GM12873 (cell line): ENCODE data around the gene BRWD1.

Experiments used
- TF ChIP-seq, protein P1 (sequence below): IDR thresholded peaks from 2 replicates; pipeline ENCODE4 v1.5.1; 2012; ENCODE audit warnings: low read depth, mild to moderate bottlenecking, moderate library complexity, low read length, control low read depth; ENCODE audit not compliant: insufficient read depth; ENCODE audit errors: missing control alignments

Gene BRWD1

DNA sequence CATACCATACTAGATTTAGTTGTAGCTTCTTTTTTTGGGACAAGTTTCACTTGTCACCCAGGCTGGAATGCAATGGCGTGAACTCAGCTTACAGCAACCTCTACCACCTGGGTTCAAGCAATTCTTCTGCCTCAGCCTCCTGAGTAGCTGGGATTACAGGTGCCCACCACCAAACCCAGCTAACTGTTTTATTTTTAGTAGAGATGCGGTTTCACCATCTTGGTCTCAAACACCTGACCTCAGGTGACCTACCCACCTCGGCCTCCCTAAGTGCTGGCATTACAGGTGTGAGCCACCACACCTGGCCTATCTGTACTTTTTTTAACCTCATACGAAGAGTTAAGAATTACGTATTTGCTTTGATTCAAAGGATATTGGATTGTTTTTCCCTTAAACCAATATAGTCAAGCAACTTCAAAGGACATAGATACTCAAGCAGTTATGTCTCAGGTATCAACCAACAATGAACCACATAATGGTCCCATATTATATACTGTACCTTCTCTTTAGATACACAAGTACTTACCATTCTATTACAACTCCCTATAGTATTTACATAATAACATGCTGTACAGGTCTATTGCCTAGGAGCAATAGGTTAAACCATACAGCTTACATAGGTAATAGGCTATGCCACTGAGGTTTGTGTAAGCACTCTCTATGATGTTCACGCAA, 28.0 kb upstream of the BRWD1 start:
- TF ChIP-seq, protein P1, sequence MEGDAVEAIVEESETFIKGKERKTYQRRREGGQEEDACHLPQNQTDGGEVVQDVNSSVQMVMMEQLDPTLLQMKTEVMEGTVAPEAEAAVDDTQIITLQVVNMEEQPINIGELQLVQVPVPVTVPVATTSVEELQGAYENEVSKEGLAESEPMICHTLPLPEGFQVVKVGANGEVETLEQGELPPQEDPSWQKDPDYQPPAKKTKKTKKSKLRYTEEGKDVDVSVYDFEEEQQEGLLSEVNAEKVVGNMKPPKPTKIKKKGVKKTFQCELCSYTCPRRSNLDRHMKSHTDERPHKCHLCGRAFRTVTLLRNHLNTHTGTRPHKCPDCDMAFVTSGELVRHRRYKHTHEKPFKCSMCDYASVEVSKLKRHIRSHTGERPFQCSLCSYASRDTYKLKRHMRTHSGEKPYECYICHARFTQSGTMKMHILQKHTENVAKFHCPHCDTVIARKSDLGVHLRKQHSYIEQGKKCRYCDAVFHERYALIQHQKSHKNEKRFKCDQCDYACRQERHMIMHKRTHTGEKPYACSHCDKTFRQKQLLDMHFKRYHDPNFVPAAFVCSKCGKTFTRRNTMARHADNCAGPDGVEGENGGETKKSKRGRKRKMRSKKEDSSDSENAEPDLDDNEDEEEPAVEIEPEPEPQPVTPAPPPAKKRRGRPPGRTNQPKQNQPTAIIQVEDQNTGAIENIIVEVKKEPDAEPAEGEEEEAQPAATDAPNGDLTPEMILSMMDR = no peak

DNA sequence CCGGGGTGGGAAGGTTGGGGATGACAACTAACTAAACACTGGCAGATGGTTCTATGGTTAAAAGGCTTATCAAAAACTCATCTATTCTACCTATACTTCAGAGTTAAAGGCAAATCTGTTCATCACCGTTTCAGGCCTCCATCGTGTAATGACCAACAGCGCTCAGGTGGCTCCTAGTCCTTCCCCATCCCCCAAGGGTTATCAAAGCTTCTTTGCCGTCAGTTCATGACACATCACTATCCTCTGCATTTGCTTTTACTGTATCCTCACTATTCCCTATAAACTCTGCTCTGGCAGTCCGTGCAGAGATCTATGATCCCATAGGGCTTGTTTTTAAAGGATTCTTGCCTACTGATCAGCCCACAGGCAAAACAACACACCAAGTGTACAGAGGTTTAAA, 27.3 kb upstream of the BRWD1 start:
- TF ChIP-seq, protein P1 = no peak

DNA sequence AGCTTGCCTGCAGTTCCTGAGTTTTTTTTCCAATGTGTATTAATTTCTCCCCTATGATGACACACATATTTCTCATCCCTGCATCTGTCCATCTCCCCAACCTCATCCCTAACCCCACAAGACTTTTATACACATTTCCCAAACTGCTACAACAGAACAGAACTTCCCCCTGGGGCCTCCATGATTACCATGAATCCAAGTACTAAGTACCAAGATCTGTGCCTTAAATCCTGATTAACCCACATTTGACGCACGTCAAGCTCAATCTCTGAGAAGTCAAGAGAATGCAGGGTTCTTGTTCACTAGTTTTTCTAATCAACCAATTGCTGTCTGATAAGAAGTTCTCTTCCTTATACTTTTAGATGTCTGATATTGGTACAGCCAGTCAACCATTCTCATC, 25.8 kb upstream of the BRWD1 start:
- TF ChIP-seq, protein P1 = no peak

DNA sequence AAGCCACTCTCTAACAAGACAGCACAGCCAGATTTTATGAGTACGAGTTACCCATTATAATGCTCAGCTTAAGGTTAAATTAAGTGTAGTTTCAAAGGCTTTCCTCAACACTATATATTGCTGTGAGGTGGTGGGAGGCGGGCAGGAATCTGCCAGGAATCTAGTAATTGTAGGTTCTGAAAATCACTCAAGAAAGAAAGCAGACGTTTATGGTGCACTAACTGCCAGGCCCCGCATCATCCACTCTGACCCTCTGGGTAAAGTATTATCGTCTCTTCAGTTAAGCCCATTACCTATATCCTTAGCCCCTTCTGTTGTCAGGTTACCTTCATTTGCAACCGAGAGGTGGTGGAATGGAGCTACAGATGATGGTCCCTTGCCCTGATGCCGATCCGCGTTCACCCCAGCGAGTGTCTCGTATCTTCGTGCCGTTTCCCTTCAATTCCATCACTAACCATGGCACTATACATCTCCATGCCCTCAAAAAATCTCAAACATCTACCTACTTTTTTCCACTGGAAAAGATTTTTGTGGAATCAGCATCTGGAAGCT, 23.1 kb upstream of the BRWD1 start:
- TF ChIP-seq, protein P1 = no peak

DNA sequence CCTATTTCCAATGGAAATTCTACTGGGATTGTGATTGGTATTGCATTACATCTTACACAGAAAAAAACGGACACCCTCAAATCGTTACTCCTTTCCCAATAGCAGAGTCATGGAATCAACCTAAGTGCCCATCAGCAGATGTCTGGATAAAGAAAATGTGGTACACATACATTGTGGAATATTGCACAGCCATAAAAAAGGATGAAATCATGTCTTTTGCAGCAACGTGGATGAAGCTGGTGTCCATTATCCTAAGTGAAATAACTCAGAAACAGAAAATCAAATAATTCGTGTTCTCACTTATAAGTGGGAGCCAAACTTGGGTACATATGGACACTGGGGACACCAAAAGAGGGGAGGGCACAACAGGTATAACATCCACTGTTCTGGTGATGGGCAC, 21.2 kb upstream of the BRWD1 start:
- TF ChIP-seq, protein P1 = no peak

DNA sequence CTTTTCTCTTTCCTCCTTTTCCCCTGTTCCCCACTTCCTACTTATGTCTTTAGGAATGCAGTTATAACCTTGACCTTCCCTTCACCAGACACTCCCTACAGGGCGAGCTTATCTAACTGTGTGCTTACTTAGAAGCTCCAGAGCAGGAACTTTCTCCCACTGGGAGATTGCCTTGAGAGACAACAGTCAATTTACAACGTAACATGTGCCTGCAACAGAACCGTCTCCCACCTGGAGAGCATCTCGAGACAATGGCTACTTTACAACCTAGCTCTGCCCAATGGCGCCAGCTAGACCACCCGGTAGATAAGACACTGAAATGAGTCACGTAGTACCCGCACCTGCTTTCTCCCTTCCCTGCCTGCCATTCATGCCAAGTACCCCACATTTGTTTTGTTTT, 18.7 kb upstream of the BRWD1 start:
- TF ChIP-seq, protein P1 = no peak

DNA sequence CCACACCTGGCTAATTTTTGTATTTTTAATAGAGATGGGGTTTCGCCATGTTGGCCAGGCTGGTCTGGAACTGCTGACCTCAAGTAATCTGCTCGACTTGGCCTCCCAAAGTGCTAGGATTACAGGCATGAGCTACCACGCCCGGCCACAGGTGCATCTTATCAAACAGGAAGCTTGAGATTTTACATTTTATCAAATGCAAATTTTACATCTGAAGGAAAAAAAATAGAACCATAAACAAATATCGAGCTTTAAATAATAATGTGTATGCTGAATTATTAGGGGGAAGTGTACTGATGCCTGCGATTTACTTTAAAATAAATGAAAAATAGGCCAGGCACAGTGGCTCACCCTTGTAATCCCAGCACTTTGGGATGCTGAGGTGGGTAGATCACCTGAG, 16.6 kb upstream of the BRWD1 start:
- TF ChIP-seq, protein P1 = no peak
